SK-N-SH (cell line): ENCODE results near the gene SRGAP3.

Experiments used
- CHD2 ChIP-seq: fragments of 150-350 bp; IDR thresholded peaks from 2 replicates; pipeline ENCODE4 v1.6.1; 2018; ENCODE audit warnings: low read length; ENCODE audit not compliant: partially characterized antibody
- CTCF ChIP-seq: fragments of 200-600 bp; sonication (generic); IDR thresholded peaks from 2 replicates; pipeline ENCODE4 v1.6.1; 2017; ENCODE audit warnings: antibody characterized with exemption, mild to moderate bottlenecking, moderate library complexity
- ELF1 ChIP-seq: IDR thresholded peaks from 2 replicates; pipeline ENCODE4 v1.4.0; 2012
- EZH2phosphoT487 ChIP-seq: fragments of 200-600 bp; sonication (generic); IDR thresholded peaks from 2 replicates; pipeline ENCODE4 v1.6.1; 2017; ENCODE audit warnings: low read depth, mixed run types, mild to moderate bottlenecking, antibody characterized with exemption, moderate library complexity, borderline replicate concordance
- FOXM1 ChIP-seq: IDR thresholded peaks from 2 replicates; pipeline ENCODE4 v1.4.0; 2012; ENCODE audit warnings: low read depth, mild to moderate bottlenecking
- JUND ChIP-seq: IDR thresholded peaks from 2 replicates; pipeline ENCODE4 v1.4.0; 2012
- MXI1 ChIP-seq: IDR thresholded peaks from 2 replicates; pipeline ENCODE4 v1.6.1; 2012; ENCODE audit warnings: mild to moderate bottlenecking, low read depth, low read length, improper control_type of control experiment
- NFIC ChIP-seq: IDR thresholded peaks from 2 replicates; pipeline ENCODE4 v1.4.0; 2012; ENCODE audit warnings: borderline replicate concordance
- POLR2AphosphoS5 ChIP-seq: IDR thresholded peaks from 2 replicates; pipeline ENCODE4 v1.6.1; 2012; ENCODE audit warnings: low read depth, low read length
- SIN3A ChIP-seq: IDR thresholded peaks from 2 replicates; pipeline ENCODE4 v1.6.1; 2012; ENCODE audit warnings: low read depth, mild to moderate bottlenecking, low read length, moderate library complexity, borderline replicate concordance
- ZBTB33 ChIP-seq: IDR thresholded peaks from 2 replicates; pipeline ENCODE4 v1.4.0; 2012; ENCODE audit warnings: low read depth, borderline replicate concordance
- TF ChIP-seq, protein P1 (sequence below): IDR thresholded peaks from 2 replicates; pipeline ENCODE4 v1.6.1; 2012; ENCODE audit warnings: mild to moderate bottlenecking, low read depth, low read length, moderate library complexity

GRCh38 chr3:9136746-9137465, 112.5 kb downstream of the SRGAP3 start:
- TF ChIP-seq, protein P1, sequence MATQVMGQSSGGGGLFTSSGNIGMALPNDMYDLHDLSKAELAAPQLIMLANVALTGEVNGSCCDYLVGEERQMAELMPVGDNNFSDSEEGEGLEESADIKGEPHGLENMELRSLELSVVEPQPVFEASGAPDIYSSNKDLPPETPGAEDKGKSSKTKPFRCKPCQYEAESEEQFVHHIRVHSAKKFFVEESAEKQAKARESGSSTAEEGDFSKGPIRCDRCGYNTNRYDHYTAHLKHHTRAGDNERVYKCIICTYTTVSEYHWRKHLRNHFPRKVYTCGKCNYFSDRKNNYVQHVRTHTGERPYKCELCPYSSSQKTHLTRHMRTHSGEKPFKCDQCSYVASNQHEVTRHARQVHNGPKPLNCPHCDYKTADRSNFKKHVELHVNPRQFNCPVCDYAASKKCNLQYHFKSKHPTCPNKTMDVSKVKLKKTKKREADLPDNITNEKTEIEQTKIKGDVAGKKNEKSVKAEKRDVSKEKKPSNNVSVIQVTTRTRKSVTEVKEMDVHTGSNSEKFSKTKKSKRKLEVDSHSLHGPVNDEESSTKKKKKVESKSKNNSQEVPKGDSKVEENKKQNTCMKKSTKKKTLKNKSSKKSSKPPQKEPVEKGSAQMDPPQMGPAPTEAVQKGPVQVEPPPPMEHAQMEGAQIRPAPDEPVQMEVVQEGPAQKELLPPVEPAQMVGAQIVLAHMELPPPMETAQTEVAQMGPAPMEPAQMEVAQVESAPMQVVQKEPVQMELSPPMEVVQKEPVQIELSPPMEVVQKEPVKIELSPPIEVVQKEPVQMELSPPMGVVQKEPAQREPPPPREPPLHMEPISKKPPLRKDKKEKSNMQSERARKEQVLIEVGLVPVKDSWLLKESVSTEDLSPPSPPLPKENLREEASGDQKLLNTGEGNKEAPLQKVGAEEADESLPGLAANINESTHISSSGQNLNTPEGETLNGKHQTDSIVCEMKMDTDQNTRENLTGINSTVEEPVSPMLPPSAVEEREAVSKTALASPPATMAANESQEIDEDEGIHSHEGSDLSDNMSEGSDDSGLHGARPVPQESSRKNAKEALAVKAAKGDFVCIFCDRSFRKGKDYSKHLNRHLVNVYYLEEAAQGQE, result no peak
- TF ChIP-seq CHD2, result no peak
- TF ChIP-seq JUND, result no peak
- no peak for TF ChIP-seq CTCF
- no peak for TF ChIP-seq MXI1
- no peak for TF ChIP-seq POLR2AphosphoS5
- TF ChIP-seq ZBTB33, result no peak
- no peak for TF ChIP-seq ELF1
- TF ChIP-seq FOXM1, result no peak
- TF ChIP-seq EZH2phosphoT487, result no peak
- no peak for TF ChIP-seq SIN3A
- TF ChIP-seq NFIC, result no peak
